Upper lobe of right lung (tissue), 1 donor: ENCODE data around the gene CDH13. TPM values are rescaled to one million over a fixed set of nuclear protein-coding genes. Genes with fewer than 3 reads are reported as not detected.

Experiments used
- ATAC-seq: fragments of 200-7000 bp; cut with Tn5 transposase; one replicate; pipeline ENCODE4 v1.9.1; 2020; ENCODE audit warnings: mild to moderate bottlenecking, moderate library complexity
- DNase-seq: peaks from one replicate; pipeline ENCODE4 v3.0.0-alpha.2; 2020
- H3K27ac ChIP-seq: fragments of 200-600 bp; one replicate; pipeline ENCODE4 v1.8.0; 2022
- H3K27me3 ChIP-seq: fragments of 200-600 bp; one replicate; pipeline ENCODE4 v1.8.0; 2022; ENCODE audit warnings: mild to moderate bottlenecking
- H3K36me3 ChIP-seq: fragments of 200-600 bp; one replicate; pipeline ENCODE4 v1.8.0; 2022
- H3K4me1 ChIP-seq: fragments of 200-600 bp; one replicate; pipeline ENCODE4 v1.8.0; 2022
- H3K4me3 ChIP-seq: fragments of 200-600 bp; one replicate; pipeline ENCODE4 v1.8.0; 2022; ENCODE audit warnings: mild to moderate bottlenecking
- H3K9me3 ChIP-seq: fragments of 200-600 bp; one replicate; pipeline ENCODE4 v1.8.0; 2022
- CTCF ChIP-seq: fragments of 200-600 bp; IDR thresholded peaks from one replicate; pipeline ENCODE4 v1.8.0; 2022; ENCODE audit warnings: antibody characterized with exemption
- intact Hi-C: fragments of 100-400 bp; cut with DNase I; formaldehyde crosslinking; loops from one replicate; pipeline ENCODE4 v1.11.0; 2022
- total RNA-seq: library from RNA; stranded (reverse); fragmentation: NEBNext Ultra II Directional; extraction: Animal tissue kit (Norgen Biotek cat#: 25700); gene quantifications from one replicate; pipeline ENCODE4 v1.2.1, GENCODE V29; 2021
- donor health status: DM: no; HTN: yes; CAD: no; lungs with severe emphysema.

The CDH13 gene
- total RNA-seq, 1 donor from 2014 or later = 27.2 TPM

GRCh38 chr16:83258366-83258928 lies 631.7 kb downstream of the CDH13 start:
- intact Hi-C loops = no loop called here
- DNase-seq (no peak), ATAC-seq (no peak)
- TF ChIP-seq CTCF = no peak
- no peaks in the 10 kb centered on the region for H3K27me3 ChIP-seq
- no peak overlapping the region for H3K27ac ChIP-seq
- no peak overlapping the region for H3K4me3 ChIP-seq
- H3K9me3 ChIP-seq = no peaks in the 10 kb centered on the region
- H3K4me1 ChIP-seq = no peaks in the 10 kb centered on the region
- H3K36me3 ChIP-seq = no peaks in the 10 kb centered on the region

GRCh38 chr16:83266848-83267553 lies 640.2 kb downstream of the CDH13 start:
- no peak for ATAC-seq
- no peak overlapping the region for H3K4me3 ChIP-seq
- H3K9me3 ChIP-seq = no peaks in the 10 kb centered on the region
- H3K36me3 ChIP-seq = no peaks in the 10 kb centered on the region
- no peak for DNase-seq
- H3K27me3 ChIP-seq = no peaks in the 10 kb centered on the region
- intact Hi-C loops = no loop called here
- H3K27ac ChIP-seq = no peak overlapping the region
- no peaks in the 10 kb centered on the region for H3K4me1 ChIP-seq
- TF ChIP-seq CTCF = no peak

GRCh38 chr16:83268169-83268568 lies 641.4 kb downstream of the CDH13 start:
- Histone ChIP-seq H3K36me3 (no peaks in the 10 kb centered on the region), H3K4me3 (no peak overlapping the region), H3K4me1 (no peaks in the 10 kb centered on the region), H3K27me3 (no peaks in the 10 kb centered on the region), H3K27ac (no peak overlapping the region), H3K9me3 (no peaks in the 10 kb centered on the region)
- intact Hi-C loops = no loop called here
- DNase-seq (no peak), ATAC-seq (no peak)
- TF ChIP-seq CTCF = no peak

GRCh38 chr16:83269048-83269447 lies 642.3 kb downstream of the CDH13 start:
- Histone ChIP-seq H3K27me3 (no peaks in the 10 kb centered on the region), H3K27ac (no peak overlapping the region), H3K4me1 (no peaks in the 10 kb centered on the region), H3K9me3 (no peaks in the 10 kb centered on the region), H3K4me3 (no peak overlapping the region), H3K36me3 (no peaks in the 10 kb centered on the region)
- intact Hi-C loops = no loop called here
- ATAC-seq (no peak), DNase-seq (no peak)
- TF ChIP-seq CTCF = no peak

- no peak for TF ChIP-seq CTCF
- no peaks in the 10 kb centered on the region for H3K9me3 ChIP-seq
- intact Hi-C loops = no loop called here
- ATAC-seq (no peak), DNase-seq (no peak)
- no peak overlapping the region for H3K27ac ChIP-seq
- no peaks in the 10 kb centered on the region for H3K36me3 ChIP-seq
- no peaks in the 10 kb centered on the region for H3K4me1 ChIP-seq
- no peak overlapping the region for H3K4me3 ChIP-seq
- no peaks in the 10 kb centered on the region for H3K27me3 ChIP-seq
These were observed 642.8 kb downstream of the CDH13 start for GRCh38 chr16:83269541-83269940.
